Measurements from ENCODE around the gene CDHR4.
"Not testable (repeated sequence)": the region's sequence is repeated elsewhere in the genome, so short reads cannot be mapped to it uniquely, and the experiment has no call there.

CDHR4 gene

GRCh38 chr3:49779358-49780079, 20.2 kb downstream of the CDHR4 start:
- DNase-seq, result no peak

- DNase-seq, result not testable (repeated sequence)
These were observed 23.6 kb downstream of the CDHR4 start for GRCh38 chr3:49776101-49776500.

- no peak for DNase-seq
These were observed 24.1 kb downstream of the CDHR4 start for GRCh38 chr3:49775538-49775937.

- no peak for DNase-seq
These were observed 27.0 kb downstream of the CDHR4 start for GRCh38 chr3:49772703-49773102.

GRCh38 chr3:49771340-49771938, 28.2 kb downstream of the CDHR4 start:
- DNase-seq, result no peak

GRCh38 chr3:49769926-49770325, 29.7 kb downstream of the CDHR4 start:
- no peak for DNase-seq

GRCh38 chr3:49769286-49769915, 30.3 kb downstream of the CDHR4 start:
- DNase-seq, result no peak

GRCh38 chr3:49763981-49764380, 35.7 kb downstream of the CDHR4 start:
- DNase-seq, result no peak

GRCh38 chr3:49761661-49762060, 38.0 kb downstream of the CDHR4 start:
- no peak for DNase-seq

GRCh38 chr3:49759226-49759625, 40.4 kb downstream of the CDHR4 start:
- DNase-seq, result no peak

- no peak for DNase-seq
These were observed 42.5 kb downstream of the CDHR4 start for GRCh38 chr3:49757197-49757596.

GRCh38 chr3:49756036-49756435, 43.6 kb downstream of the CDHR4 start:
- DNase-seq, result no peak

- DNase-seq, result no peak
These were observed 45.1 kb downstream of the CDHR4 start for GRCh38 chr3:49754536-49754935.

- DNase-seq, result no peak
These were observed 48.2 kb downstream of the CDHR4 start for GRCh38 chr3:49751501-49751900.

- no peak for DNase-seq
These were observed 49.6 kb downstream of the CDHR4 start for GRCh38 chr3:49750056-49750455.

- not testable (repeated sequence) for DNase-seq
These were observed 50.8 kb downstream of the CDHR4 start for GRCh38 chr3:49748874-49749273.

- DNase-seq, result no peak
These were observed 51.7 kb downstream of the CDHR4 start for GRCh38 chr3:49747792-49748480.

GRCh38 chr3:49745986-49746385, 53.7 kb downstream of the CDHR4 start:
- no peak for DNase-seq

All from NCI-H774 (cell line).